HG02970 (cell line): ENCODE data around the gene COX8A.

Experiments used
- ATAC-seq: cut with Tn5 transposase; IDR thresholded peaks from one replicate; pipeline ENCODE4 v1.9.1; 2021; ENCODE audit warnings: mild to moderate bottlenecking, moderate library complexity, moderate number of reproducible peaks; ENCODE audit not compliant: unreplicated experiment, low FRiP score

Gene COX8A

DNA sequence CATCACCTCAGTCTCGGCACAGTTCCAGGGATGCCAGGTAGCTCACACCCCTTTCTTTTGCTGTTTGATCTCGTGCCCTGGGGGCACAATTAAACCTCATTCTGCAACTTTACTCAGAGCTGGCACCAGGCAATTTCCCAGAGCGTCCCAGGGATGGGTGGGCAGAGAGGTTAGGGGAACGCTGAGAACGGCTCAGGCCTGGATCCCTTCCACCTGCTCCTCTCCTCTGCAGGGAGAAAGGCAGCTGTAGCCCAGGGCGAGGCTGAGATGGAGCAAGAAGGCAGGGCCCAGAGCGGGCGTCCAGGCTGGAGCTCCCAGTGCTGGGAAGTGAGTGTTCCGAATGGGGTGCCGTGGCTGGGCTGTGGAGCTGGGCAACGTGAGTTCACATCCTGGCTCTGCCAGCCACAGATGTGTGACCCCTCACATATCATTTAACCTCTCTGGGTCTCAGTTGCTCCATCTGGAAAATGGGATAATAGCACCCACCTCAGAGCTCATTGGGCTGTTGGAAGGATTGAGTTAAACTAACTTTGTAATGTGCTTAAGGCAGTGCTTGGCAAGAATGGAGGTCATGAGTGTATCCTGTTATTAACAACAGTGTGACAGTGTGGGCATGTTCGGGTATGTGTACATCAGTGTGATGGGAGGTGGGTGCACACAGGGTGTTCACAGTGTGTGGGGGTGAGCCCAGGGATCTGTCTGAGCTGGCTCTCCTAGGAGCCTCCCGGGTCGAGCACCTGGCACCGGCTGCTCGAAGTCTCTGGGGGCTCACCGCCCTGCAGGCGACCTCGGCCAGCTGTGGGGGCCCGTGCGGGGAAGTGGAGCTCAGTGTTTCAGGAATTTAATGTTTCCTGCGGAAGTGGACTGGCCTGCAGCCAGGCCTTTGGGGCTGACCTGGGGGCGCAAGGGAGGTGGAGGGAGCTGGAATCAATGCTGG is 27.3 kb downstream of the COX8A start:
- ATAC-seq: no peak

DNA sequence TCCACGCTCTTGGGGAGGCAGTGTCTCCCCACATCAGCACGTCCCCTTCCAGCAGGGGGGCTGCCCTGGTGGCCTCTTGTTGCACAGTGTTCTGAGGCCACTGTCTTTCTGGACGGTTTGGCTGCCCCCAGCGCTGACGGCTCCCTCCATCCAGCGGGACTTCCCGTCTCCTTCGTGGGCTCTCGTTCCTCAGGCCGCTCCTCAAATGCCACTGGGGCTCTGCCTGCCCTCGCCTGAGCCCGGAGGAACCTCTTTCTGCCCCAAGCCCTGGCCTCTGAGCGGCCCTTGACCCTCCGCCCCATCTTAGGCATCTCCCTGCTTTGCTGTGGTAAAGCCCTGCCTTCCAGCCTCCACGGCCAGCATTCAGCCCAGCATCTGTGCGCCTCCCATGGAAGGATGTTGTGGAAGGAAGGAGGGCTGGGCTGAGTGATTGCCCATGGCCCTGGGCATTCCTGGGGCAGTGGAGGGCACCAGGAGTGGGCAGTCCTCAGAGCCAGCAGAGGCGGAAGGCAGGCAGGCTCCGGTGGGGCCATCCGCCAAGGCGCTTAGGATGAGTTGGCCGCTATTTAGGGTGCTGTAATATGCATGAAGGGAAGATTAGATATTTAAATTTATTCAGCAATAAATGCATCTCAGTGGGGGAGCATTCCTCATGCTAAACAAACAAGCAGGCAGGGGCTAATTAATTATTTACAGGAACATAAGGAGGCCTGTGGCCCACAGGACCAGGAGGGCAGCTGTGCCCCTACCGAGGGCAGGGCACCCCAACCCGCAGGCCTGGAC is 29.6 kb downstream of the COX8A start:
- ATAC-seq: no peak

DNA sequence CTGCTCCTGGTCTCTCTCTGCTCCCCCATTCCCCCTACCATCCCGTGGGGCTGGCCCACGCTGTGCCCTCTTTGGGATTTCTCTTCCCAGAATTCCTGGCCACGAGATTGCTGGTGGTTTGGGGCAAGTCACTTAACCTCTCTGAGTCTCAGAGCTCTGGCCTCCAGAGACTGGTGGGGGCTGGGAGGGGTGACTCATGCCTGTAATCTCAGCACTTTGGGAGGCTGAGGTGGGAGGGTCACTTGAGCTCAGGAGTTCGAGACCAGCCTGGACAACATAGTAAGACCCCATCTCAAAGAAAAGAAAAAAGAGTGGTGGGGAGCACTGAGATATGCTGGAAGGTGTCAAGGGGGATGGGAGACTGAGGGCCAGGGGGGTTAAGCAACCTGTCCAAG is 30.2 kb downstream of the COX8A start:
- ATAC-seq: no peak

DNA sequence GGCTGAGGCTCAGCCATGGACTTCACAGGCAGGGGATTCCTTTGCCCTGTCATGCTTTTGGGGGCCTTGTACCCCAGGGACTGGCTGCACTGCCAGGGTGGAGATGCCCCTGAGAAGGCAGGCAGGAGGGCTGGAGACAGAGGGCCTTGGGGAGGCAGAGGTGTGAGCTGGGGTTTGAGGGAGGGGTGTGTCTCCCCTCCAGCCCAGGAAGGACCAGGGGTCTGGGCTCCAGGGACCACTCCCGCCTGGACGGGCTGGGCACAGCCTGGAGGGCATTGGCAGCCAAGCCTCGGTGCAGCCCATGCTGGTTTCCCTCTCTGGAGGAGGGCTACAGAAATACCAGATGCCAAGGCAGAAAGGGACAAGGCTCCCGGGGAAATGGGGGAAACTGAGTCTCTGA is 31.3 kb downstream of the COX8A start:
- no peak for ATAC-seq

- ATAC-seq: no peak
Measured at GRCh38 chr11:64006398-64006797, 32.0 kb downstream of the COX8A start.

GRCh38 chr11:64007160-64007628 is 32.8 kb downstream of the COX8A start:
- no peak for ATAC-seq

DNA sequence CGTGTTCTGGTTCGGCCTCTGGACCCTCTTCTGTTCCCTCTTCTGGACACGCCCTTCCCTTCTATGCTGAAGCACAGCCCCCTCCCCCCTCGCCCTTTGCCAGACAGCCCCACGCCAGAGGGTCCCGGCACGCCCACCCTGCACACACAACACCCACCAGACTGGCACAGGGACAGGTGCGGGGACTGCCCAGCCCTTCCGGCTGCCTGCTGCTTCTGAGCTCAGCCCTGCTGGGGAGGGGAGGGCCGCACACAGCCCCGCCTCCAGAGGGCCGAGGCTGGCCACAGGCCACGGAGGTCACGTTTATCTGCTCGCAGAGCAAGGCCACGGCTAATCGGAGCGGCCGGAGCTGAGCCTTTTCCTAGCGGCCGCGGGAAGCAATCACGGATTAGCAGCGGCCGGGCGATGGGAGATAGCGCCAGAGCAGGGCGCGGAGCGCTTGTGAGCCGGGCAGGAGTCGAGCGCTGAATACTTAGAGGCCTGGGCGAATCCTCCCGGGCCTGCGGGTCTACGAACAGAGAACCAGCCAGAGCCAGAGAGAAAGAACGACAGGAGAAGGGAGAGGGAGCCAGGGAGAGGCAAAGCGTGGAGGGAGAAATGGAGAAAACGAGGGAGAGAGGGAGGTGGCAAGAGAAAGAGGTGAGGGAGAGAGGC is 33.3 kb downstream of the COX8A start:
- ATAC-seq: no peak

- ATAC-seq: no peak
Measured at GRCh38 chr11:64008283-64008913, 34.0 kb downstream of the COX8A start.

- ATAC-seq: no peak
Measured at GRCh38 chr11:64008914-64009633, 34.7 kb downstream of the COX8A start.

DNA sequence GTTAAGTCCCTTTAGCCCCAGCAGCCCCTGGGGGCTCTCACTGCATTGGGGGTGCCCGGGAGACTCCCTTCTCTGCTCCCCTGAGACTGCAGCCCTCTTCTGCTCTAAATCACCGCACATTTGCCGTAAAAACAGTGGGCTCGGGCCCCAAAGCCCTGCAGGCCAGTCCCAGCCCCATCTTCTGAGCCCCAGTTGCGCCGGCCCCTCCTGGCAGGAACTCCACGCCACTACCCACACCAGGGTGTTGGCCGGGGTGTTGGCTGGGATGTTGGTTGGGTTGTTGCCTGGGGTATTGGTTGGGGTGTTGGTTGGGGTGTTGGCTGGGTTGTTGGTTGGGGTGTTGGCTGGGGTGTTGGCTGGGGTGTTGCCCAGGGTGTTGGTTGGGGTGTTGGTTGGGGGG is 35.3 kb downstream of the COX8A start:
- no peak for ATAC-seq

- no peak for ATAC-seq
Measured at GRCh38 chr11:64010783-64011182, 36.4 kb downstream of the COX8A start.

- ATAC-seq: no peak
Measured at GRCh38 chr11:64011371-64011770, 37.0 kb downstream of the COX8A start.

DNA sequence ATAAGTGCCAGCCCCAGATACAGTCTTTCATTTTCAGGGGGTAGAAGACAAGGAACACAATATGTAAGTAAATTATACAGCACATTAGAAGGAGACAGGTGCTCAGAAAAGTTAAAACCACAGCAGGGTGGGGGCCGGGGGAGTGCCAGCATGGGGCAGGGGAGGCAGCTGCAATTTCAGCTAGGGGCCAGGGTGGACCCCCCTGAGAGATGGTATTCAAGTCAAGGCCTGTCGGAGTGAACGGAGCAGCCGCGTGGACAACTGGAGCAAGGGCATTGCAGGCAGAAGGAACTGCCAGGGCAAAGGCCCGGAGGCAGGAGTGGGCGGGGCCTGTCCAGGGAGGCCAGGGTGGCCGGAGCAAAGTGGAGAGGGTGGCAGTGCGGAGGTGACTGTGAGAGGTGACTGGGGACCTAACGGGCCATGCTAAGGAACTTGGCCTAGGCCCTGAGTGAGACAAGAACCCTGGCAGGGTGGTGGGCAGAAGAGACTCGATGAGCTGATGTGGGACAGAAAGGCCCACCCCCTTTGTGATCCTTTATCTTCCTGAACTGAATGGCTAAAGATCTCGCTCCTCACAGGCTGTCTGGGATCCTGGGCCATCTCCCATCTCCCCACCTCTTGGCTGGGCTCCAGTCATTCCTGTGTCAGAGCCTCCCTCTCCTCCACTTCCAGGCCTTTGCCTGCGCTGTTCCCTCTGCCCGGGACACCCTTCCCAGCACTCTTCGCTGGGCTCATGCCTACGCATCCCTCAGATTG is 38.9 kb downstream of the COX8A start:
- ATAC-seq: no peak

- no peak for ATAC-seq
Measured at GRCh38 chr11:64014356-64014755, 39.9 kb downstream of the COX8A start.

DNA sequence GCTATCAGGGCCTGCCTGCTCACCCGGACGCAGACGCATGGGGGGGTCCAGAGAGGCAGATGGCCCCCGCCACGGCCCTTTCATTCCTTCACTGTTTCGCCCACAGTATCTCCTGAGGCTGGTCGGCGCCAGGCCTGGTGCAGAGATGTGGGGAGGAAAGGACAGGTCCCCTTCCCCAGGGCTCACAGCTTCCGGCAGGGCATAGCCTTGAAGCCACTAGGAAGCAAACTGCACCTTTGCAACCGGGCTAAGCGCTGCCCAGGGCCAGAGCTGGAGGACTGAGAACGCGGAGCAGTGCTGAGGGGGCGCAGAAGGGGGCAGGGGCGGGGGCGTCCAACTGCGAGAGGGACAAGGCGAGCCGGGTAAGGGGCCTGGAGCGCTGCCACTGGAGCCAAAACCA is 41.1 kb downstream of the COX8A start:
- no peak for ATAC-seq

DNA sequence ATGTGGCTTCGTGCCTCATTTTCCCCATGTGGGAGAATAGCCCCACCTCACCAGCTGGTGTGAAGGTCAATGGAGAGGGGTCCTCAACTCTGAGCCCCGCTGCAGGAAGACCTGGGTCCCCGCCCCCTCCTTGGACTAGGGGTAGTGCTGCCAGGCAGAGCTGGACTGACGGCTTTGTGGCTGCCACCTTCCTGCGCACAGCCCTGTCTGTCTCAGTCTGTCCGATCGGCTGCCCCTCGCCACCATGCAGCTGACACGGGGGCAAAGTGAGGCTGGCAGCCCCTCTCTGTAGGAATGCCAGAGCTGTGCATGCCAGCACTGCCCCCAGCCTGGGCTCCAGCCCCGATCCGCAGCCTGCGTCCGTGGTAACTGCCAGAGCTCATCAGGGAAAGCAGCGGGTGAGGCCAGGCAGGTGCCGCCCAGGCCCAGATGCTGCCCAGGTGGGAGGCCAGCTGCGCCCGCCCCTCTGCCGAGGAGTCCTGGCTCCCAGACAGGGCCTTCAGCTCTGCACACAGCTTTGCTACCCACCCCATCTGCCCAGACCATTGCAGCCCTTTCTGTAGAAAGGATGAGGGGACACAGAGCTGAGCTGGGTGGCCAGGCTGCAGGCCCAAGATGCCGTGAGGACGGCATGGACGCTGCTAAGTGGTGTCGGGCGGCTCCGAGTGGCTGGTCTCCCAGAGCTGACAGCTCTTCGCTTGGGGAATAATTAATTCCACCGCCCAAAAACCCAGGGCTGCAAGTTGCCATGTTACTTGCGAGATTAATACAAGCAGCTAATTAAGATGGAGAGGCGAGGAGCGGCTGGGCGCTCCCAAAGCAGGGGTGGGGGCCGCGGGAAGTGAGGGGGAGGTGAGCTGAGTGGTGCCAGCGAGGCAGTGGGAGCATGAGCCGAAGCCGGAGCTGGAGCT is 41.8 kb downstream of the COX8A start:
- no peak for ATAC-seq

- ATAC-seq: no peak
Measured at GRCh38 chr11:64017945-64018224, 43.5 kb downstream of the COX8A start.

- ATAC-seq: no peak
Measured at GRCh38 chr11:64018310-64018709, 43.9 kb downstream of the COX8A start.
